Measurements from ENCODE around the gene CCR3.
"Not testable (repeated sequence)": the region's sequence is repeated elsewhere in the genome, so short reads cannot be mapped to it uniquely, and the experiment has no call there.

Gene CCR3

DNA sequence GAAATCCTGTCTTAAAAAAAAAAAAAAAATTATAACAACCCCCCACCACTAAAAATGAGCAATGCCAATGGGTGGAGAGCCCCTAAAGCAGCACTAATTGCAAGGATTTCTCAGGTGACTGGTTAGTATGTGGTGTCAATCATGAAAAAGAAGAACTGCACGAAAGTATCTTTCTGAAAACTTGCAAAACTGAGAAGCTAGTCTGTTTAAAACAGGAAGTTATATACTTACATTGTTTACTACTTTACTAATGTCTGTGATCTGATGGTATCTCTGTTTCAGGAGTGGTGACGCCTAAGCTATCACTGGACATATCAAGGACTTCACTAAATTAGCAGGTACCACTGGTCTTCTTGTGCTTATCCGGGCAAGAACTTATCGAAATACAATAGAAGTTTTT is at the start of gene CCR3:
Gene CCR3 (plus strand): TSS at position 341 of the 400 bp plus-strand sequence. CDS start 22,699 bp downstream, outside the sequence.
- H3K9me3 Mint-ChIP-seq, result no peaks in the 10 kb centered on the region
- H3K27me3 Mint-ChIP-seq, result no peaks in the 10 kb centered on the region
- H3K36me3 Mint-ChIP-seq (ENCODE audit: low read depth), result no peaks in the 10 kb centered on the region
- peaks cover 7% of the 10 kb centered on the region for H3K4me1 Mint-ChIP-seq (ENCODE audit: low read depth)
- H3K4me3 Mint-ChIP-seq, result no peak within 1 kb of the TSS
- H3K27ac Mint-ChIP-seq, result no peak within 1 kb of the TSS

DNA sequence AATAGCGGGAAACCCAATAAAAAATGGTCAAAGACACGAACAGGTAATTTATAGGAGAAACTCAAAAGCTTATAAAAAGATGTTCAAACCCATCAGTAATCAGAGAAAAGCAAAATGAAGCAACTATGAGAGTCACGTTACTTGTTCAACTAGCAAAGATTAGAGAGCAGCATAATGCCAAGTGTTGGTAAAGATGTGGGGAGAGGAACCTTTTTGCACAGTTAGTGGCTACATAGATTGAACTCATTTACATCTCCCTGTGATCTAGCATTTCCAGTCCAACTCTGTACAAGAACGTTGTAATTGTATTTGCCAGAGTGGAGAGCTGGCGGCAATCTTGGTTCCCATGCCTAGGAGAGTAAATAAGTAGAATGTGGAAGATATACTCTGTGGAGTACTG is 49.3 kb upstream of the CCR3 start:
- Mint-ChIP-seq H3K27ac (no peak overlapping the region), H3K27me3 (peaks cover 4% of the 10 kb centered on the region), H3K36me3 (ENCODE audit: low read depth) (no peaks in the 10 kb centered on the region), H3K9me3 (peaks cover 14% of the 10 kb centered on the region), H3K4me3 (no peak overlapping the region), H3K4me1 (ENCODE audit: low read depth) (peaks cover 4% of the 10 kb centered on the region)

DNA sequence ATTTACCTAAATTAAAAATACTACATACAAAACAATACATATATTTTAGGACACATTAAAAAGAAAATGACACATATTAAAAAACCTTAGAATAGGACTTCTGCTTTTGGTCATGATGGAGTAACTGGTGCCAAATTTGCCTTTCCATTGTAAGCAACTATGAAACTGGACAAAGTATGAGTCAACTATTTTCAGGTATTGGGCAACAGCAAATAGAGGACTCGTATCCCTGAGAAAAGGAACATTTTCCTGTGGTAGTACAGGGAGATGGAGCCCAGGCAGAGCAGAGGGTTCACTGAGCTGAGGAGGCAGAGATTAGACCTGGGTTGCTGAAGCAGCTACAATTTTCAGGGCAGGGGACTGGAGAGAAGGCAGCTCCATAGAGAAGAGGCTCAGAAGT is 48.8 kb upstream of the CCR3 start:
- Mint-ChIP-seq H3K27ac (no peak overlapping the region), H3K36me3 (ENCODE audit: low read depth) (no peaks in the 10 kb centered on the region), H3K27me3 (peaks cover 4% of the 10 kb centered on the region), H3K4me3 (no peak overlapping the region), H3K9me3 (peaks cover 14% of the 10 kb centered on the region), H3K4me1 (ENCODE audit: low read depth) (no peaks in the 10 kb centered on the region)

DNA sequence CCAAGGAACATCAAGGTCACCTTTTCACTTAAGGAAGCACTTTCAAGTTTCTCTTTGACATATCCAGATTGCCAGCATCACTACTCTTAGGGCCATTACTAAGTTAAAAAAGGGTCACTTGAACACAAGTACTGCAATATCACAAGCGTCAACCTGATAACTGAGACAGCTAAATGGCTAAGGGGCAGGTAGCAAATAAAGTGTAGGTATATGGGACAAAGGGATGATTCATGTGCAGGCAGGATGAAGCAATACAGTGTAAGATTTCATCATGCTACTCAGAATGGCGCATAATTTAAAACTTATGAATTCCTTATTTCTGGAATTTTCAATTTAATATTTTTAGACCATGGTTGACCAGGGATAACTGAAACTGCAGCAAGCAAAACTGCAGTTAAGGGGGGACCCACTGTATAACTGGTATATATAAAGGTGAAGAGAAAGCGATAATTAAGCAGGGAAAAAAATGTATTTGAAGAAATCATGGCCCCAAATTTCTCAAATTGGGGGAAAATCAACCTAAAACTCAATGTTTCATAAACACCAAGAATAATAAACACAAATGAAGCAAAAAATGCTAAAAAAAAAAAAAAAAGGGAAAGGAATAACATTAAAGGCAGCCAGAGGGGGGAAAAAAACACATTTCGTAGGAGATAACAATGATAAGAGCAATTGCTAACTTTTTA is 47.2 kb upstream of the CCR3 start:
- Mint-ChIP-seq H3K27me3 (peaks cover 4% of the 10 kb centered on the region), H3K9me3 (peaks cover 14% of the 10 kb centered on the region), H3K4me3 (no peak overlapping the region), H3K36me3 (ENCODE audit: low read depth) (no peaks in the 10 kb centered on the region), H3K27ac (no peak overlapping the region), H3K4me1 (ENCODE audit: low read depth) (no peaks in the 10 kb centered on the region)

DNA sequence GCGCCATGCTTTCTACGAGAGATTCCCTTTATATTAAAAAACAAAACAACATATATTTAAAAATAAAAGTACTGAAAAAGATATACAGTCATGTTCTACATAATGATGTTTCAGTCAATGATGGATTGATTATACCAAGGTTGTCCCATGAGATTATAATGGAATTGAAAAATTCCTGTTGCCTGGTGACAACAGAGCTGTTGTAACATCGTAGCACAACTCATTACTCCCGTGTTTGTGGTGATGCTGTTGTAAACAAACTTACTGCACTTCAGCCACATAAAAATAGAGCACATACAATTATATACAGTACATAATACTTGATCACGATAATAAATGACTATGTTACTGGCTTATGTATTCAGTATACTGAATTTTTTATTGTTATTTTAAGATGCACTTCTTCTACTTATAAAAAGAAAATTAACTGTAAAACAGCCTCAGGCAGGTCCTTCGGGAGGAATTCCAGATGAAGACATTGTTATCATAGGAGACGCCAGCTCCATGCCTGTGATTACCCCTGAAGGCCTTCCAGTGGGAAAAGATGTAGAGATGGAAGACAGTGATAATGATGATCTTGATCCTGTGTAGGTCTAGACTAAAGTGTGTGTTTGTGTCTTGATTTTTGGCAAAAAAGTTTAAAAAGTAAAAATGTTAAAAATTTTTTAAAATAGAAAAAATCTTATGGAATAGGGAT is 45.9 kb upstream of the CCR3 start:
- no peaks in the 10 kb centered on the region for H3K4me1 Mint-ChIP-seq (ENCODE audit: low read depth)
- H3K27me3 Mint-ChIP-seq, result peaks cover 4% of the 10 kb centered on the region
- peaks cover 14% of the 10 kb centered on the region for H3K9me3 Mint-ChIP-seq
- no peak overlapping the region for H3K4me3 Mint-ChIP-seq
- no peaks in the 10 kb centered on the region for H3K36me3 Mint-ChIP-seq (ENCODE audit: low read depth)
- H3K27ac Mint-ChIP-seq, result no peak overlapping the region

DNA sequence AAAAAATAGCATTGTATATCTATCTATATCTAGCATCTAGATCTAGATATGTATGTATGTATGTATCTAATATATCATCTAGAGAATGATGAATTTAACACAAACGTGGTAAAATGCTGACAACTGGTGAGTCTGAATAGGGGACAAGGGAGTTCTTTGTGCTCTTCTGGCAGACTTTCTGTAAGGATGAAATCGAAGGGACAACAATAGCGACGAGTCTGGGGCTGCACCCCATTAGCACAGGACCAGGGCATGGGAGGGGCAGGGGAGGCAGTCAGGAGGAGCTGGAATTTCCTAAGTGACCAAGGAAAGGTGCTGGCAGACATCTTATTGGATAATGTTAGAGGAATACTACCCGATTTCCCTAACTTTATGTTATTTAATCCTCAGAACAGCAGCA is 42.0 kb upstream of the CCR3 start:
- H3K27ac Mint-ChIP-seq, result no peak overlapping the region
- H3K27me3 Mint-ChIP-seq, result no peaks in the 10 kb centered on the region
- no peaks in the 10 kb centered on the region for H3K36me3 Mint-ChIP-seq (ENCODE audit: low read depth)
- H3K9me3 Mint-ChIP-seq, result no peaks in the 10 kb centered on the region
- H3K4me3 Mint-ChIP-seq, result no peak overlapping the region
- H3K4me1 Mint-ChIP-seq (ENCODE audit: low read depth), result no peaks in the 10 kb centered on the region

DNA sequence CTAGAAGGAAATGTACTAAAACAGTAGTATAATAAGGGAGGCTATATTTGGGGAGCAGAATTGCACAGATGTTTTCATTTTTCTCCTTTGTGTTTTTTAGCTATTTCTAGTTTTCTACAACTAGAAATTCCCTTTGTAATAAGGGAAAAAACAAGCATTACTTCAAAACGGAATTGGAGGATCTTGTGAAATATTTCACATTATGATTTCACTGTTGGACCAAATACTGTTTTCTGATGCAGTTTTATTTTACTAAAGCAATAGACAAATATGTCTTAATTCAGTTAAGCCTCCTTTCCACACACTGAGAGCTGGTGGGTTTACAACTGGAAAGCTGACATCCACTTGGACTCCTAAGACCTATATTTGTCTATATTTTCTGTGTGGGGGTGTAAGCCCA is 41.5 kb upstream of the CCR3 start:
- Mint-ChIP-seq H3K36me3 (ENCODE audit: low read depth) (no peaks in the 10 kb centered on the region), H3K4me3 (no peak overlapping the region), H3K4me1 (ENCODE audit: low read depth) (no peaks in the 10 kb centered on the region), H3K27me3 (no peaks in the 10 kb centered on the region), H3K9me3 (no peaks in the 10 kb centered on the region), H3K27ac (no peak overlapping the region)

DNA sequence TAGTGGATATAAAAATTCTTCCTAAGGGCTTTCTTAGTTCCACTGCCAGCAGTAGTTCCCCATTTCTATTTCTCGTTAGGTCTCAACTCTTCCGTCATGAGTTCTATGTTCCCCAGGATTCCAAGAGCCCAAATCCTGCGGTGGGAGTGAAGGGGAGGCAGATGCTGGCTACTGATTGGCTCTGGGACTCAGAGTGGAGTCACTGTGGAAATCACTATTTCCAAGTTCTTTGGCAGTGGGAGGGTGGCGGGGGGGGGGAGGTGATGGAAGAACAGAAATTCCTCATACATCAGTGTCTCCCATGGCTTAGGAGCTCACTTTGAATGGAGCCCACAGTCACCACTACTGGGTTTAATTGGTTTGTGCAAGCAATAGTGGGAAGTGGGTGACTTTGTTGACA is 39.7 kb upstream of the CCR3 start:
- H3K4me3 Mint-ChIP-seq, result no peak overlapping the region
- no peaks in the 10 kb centered on the region for H3K36me3 Mint-ChIP-seq (ENCODE audit: low read depth)
- peaks cover 8% of the 10 kb centered on the region for H3K4me1 Mint-ChIP-seq (ENCODE audit: low read depth)
- H3K9me3 Mint-ChIP-seq, result no peaks in the 10 kb centered on the region
- H3K27ac Mint-ChIP-seq, result no peak overlapping the region
- no peaks in the 10 kb centered on the region for H3K27me3 Mint-ChIP-seq

DNA sequence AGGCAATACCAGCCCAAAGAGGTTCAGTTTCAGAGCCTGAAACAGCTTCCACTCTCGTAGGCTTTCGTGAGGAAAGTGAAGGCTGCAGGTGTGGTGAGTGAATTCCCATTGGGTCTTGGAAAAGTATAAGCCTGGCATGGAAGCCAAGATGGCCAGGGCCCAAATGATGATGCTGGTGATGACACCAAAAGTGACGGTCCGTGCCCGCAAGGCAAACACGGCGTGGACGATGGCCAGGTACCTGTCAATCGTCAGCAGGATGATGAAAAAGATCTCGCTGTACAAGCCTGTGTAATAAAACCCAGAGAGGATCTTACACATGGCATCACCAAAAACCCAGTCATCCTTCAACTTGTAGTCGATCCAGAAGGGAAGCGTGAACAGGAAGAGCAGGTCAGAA is 38.6 kb upstream of the CCR3 start:
- Mint-ChIP-seq H3K27me3 (no peaks in the 10 kb centered on the region), H3K4me3 (no peak overlapping the region), H3K4me1 (ENCODE audit: low read depth) (peaks cover 20% of the 10 kb centered on the region)

DNA sequence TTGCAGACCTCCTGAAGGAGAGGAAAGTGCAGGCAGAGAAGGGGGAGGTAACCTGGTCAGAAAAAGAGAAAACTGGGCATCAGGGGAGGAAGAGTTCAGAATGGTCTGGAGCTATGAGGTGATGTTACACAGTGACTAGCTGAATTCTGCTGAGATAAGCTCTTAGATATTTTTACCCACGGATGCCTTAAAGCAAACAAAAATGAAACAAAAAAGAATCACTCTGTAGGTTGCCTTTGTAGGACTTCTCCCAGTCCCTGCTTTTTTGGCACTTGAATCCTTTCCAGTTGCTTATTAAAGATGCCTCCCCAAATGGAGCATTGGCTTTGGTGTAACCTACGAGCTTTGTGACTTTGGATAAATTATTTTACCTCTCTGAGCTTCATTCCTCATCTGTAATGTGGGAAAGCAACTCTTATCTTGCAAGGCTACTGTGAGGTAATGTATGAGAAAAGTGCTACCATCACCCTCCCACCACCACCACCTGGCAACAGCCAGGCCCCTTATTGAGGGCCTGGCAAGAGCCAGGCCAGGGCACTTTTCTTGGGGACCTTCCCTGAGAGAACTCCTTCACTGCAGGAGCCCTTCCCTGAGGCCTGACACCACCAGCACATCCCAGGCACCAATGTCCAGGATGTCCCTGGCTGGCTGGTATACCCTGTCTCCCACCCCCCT is 36.8 kb upstream of the CCR3 start:
- Mint-ChIP-seq H3K4me3 (no peak overlapping the region), H3K4me1 (ENCODE audit: low read depth) (peaks cover 30% of the 10 kb centered on the region), H3K9me3 (no peaks in the 10 kb centered on the region), H3K27ac (no peak overlapping the region), H3K27me3 (no peaks in the 10 kb centered on the region), H3K36me3 (ENCODE audit: low read depth) (no peaks in the 10 kb centered on the region)

More for the DNA sequence above, 38.6 kb upstream of the CCR3 start:
- no peaks in the 10 kb centered on the region for H3K9me3 Mint-ChIP-seq
- H3K27ac Mint-ChIP-seq, result no peak overlapping the region
- H3K36me3 Mint-ChIP-seq (ENCODE audit: low read depth), result no peaks in the 10 kb centered on the region

DNA sequence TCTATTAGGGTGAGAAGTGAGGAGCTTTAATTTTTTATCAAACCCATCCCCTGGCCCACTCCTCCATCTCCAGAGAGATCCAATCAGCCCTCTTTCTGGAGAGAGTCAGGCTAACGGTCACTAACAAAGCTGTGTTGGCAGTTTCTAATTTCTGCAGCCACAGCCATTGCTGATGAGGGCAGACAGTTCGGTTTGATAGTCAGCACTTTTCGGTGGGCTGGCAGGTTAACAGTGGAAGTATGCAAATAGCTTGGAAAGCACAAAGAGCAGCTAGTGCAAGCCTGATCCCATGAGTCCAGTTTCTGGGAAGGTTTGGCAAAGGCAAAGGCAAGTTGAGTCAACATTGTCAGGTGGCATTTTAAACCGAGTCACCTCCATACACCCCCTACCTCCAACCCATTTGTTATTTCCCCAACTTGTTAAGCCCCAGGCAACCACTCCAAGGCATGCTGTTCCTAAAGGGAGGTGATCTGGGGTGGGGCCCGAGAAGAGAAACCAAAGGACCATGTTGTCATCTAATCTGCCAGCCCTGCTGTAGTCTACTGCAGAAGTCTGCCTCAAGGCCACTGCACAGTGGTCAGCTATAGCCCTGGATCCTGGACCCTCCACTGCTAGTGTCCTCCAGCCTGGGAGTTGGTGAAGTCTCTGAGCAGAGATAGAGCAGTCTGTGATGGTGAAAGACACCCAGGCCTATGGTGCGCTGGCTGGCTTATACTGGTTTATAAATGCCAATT is 35.8 kb upstream of the CCR3 start:
- Mint-ChIP-seq H3K36me3 (ENCODE audit: low read depth) (no peaks in the 10 kb centered on the region), H3K27me3 (no peaks in the 10 kb centered on the region), H3K9me3 (no peaks in the 10 kb centered on the region), H3K27ac (no peak overlapping the region), H3K4me3 (no peak overlapping the region), H3K4me1 (ENCODE audit: low read depth) (peaks cover 30% of the 10 kb centered on the region)

DNA sequence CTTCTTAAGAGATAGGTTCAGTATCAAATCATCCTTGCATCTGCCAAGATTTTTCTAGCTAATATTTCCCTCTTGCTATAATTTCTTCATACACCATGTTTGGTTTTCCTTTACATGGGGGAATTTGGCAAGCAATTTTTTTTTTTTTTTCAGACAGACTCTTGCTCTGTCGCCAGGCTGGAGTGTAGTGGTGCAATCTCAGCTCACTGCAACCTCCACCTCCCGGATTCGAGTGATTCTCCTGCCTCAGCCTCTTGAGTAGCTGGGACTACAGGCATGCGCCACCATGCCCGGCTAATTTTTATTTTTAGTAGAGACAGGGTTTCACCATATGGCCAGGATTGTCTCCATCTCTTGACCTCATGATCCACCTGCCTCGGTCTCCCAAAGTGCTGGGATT is 34.7 kb upstream of the CCR3 start:
- not testable (repeated sequence) for H3K9me3 Mint-ChIP-seq; H3K27ac Mint-ChIP-seq; H3K27me3 Mint-ChIP-seq; H3K36me3 Mint-ChIP-seq (ENCODE audit: low read depth)
- Mint-ChIP-seq H3K4me3 (peak overlapping the region; percentile 30), H3K4me1 (ENCODE audit: low read depth) (peaks cover 30% of the 10 kb centered on the region)

DNA sequence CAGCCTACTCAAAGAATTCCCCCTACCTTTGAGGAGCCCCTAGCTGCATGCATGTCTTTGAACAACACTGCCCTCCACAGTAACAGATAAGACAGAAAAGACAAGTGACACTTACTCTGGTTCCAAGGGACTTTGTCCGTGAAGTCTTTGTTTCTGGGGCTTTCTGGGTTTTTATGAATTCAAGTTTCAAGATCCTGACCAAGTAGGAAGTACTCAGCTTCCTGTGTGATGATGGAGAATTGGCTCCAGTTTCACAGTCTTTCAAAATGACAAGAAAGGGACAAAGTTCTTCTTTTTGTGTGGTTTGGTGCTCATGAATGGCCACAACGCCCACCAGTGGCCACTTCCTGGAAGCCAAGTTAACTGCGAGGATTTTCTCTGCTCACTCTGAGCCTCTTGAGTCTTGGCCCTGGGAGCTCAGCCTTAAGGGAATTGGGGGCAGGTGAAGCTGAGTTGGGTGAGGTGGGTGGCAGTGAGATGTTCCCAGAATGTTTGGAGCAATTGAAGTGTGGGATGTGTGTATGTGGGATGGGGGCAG is 34.0 kb upstream of the CCR3 start, which contains the start of gene CCR1:
Gene CCR1 (minus strand): TSS at position 147 of the 538 bp plus-strand sequence. CDS start 4,000 bp downstream, outside the sequence.
- H3K27me3 Mint-ChIP-seq, result no peaks in the 10 kb centered on the region
- H3K4me1 Mint-ChIP-seq (ENCODE audit: low read depth), result peaks cover 30% of the 10 kb centered on the region
- H3K27ac Mint-ChIP-seq, result peak within 1 kb of the TSS; percentile 69
- no peaks in the 10 kb centered on the region for H3K36me3 Mint-ChIP-seq (ENCODE audit: low read depth)
- H3K4me3 Mint-ChIP-seq, result peak within 1 kb of the TSS; percentile 30
- no peaks in the 10 kb centered on the region for H3K9me3 Mint-ChIP-seq

DNA sequence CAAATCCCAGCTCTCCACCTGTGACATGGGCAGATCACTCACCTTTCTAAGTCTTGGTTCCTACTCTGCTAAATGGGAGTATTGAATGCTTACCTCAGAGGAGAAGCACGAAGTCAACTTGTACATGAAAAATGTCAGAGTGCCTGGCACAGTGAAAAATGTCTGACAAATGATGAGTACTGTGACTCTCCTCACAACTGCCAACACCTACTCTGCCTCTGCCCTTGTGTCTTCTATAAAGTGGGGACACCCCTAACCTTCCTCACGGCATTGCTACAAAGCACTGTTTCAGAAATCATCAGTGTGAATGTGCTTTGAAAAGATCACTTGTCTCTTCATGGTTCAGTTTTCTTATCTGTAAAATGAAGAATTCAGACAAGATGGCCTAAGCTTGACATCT is 33.2 kb upstream of the CCR3 start:
- Mint-ChIP-seq H3K4me1 (ENCODE audit: low read depth) (peaks cover 30% of the 10 kb centered on the region), H3K27ac (no peak overlapping the region), H3K4me3 (no peak overlapping the region)

More for the DNA sequence above, 33.2 kb upstream of the CCR3 start:
- H3K36me3 Mint-ChIP-seq (ENCODE audit: low read depth), result no peaks in the 10 kb centered on the region
- no peaks in the 10 kb centered on the region for H3K27me3 Mint-ChIP-seq
- no peaks in the 10 kb centered on the region for H3K9me3 Mint-ChIP-seq

Data from stimulated activated naive CD8-positive, alpha-beta T cell treated with anti-CD3 and anti-CD28 coated beads, Interleukin-15, Interleukin-2, amounts not matched to agents 100 ng/mL and 50 ng/mL, for 24 hours (primary cell).